HepG2 (cell line): ENCODE measurements around the gene SH3YL1. TPM values are rescaled to one million over a fixed set of nuclear protein-coding genes. Genes with fewer than 3 reads are reported as not detected.

ENCODE experiments used
- FOSL1 ChIP-seq: sonication (generic); formaldehyde crosslinking; IDR thresholded peaks from 2 replicates; pipeline ENCODE4 v1.9.0; 2021; ENCODE audit warnings: missing genetic modification reagents, borderline replicate concordance
- KLF13 ChIP-seq: sonication (generic); formaldehyde crosslinking; IDR thresholded peaks from 2 replicates; pipeline ENCODE4 v1.4.0; 2020; ENCODE audit warnings: mild to moderate bottlenecking, missing genetic modification reagents
- KLF6 ChIP-seq: IDR thresholded peaks from 2 replicates; pipeline ENCODE4 v1.8.0; 2016; ENCODE audit warnings: missing biosample characterization, missing genetic modification reagents
- PRPF4 ChIP-seq: fragments of 200-400 bp; formaldehyde crosslinking; IDR thresholded peaks from 2 replicates; pipeline ENCODE4 v1.6.1; 2016; ENCODE audit warnings: low read length, low read depth; ENCODE audit not compliant: poor library complexity, severe bottlenecking
- SMAD1 ChIP-seq: sonication (generic); formaldehyde crosslinking; IDR thresholded peaks from 2 replicates; pipeline ENCODE4 v1.4.0; 2020; ENCODE audit warnings: missing genetic modification reagents, low read depth, mild to moderate bottlenecking, borderline replicate concordance
- SRSF1 ChIP-seq: fragments of 200-400 bp; formaldehyde crosslinking; optimal IDR thresholded peaks from 2 replicates; pipeline ENCODE3; 2017; ENCODE audit warnings: mild to moderate bottlenecking, low read depth, low read length, moderate library complexity
- TBX3 ChIP-seq: fragments of 450-650 bp; IDR thresholded peaks from 2 replicates; pipeline ENCODE4 v1.6.1; 2017; ENCODE audit warnings: antibody characterized with exemption, mild to moderate bottlenecking, inconsistent platforms, borderline replicate concordance
- U2AF2 ChIP-seq: fragments of 200-400 bp; formaldehyde crosslinking; IDR thresholded peaks from 2 replicates; pipeline ENCODE4 v1.6.1; 2017; ENCODE audit warnings: low read depth, mild to moderate bottlenecking, low read length
- ZBTB3 ChIP-seq: sonication (generic); formaldehyde crosslinking; IDR thresholded peaks from 2 replicates; pipeline ENCODE4 v1.4.0; 2020; ENCODE audit warnings: low read depth, mild to moderate bottlenecking, moderate library complexity, missing genetic modification reagents, borderline replicate concordance
- ZBTB8A ChIP-seq: sonication (generic); formaldehyde crosslinking; IDR thresholded peaks from 2 replicates; pipeline ENCODE4 v1.4.0; 2020; ENCODE audit warnings: mild to moderate bottlenecking, low read depth, missing genetic modification reagents, borderline replicate concordance
- ZC3H4 ChIP-seq: sonication (generic); formaldehyde crosslinking; IDR thresholded peaks from 2 replicates; pipeline ENCODE4 v1.4.0; 2020; ENCODE audit warnings: missing genetic modification reagents, borderline replicate concordance
- ZNF460 ChIP-seq: sonication (generic); formaldehyde crosslinking; IDR thresholded peaks from 2 replicates; pipeline ENCODE4 v1.5.1; 2020; ENCODE audit warnings: missing genetic modification reagents, mild to moderate bottlenecking, borderline replicate concordance
- ZNF510 ChIP-seq: sonication (generic); formaldehyde crosslinking; IDR thresholded peaks from 2 replicates; pipeline ENCODE4 v1.4.0; 2020; ENCODE audit warnings: low read depth, mild to moderate bottlenecking, missing genetic modification reagents
- ZNF746 ChIP-seq: sonication (generic); formaldehyde crosslinking; IDR thresholded peaks from 2 replicates; pipeline ENCODE4 v1.8.0; 2022; ENCODE audit warnings: mild to moderate bottlenecking, missing genetic modification reagents
- ZNF782 ChIP-seq: sonication (generic); formaldehyde crosslinking; IDR thresholded peaks from 2 replicates; pipeline ENCODE4 v1.4.0; 2020; ENCODE audit warnings: missing genetic modification reagents, mild to moderate bottlenecking, borderline replicate concordance
- polyA plus RNA-seq, 8 experiments: library from polyadenylated mRNA; depleted of rRNA in 3 of 8; stranded (reverse) in 7 of 8; unstranded in 1 of 8; fragments of >200 nt; fragmentation: Illumina TruSeq in 4 of 8; extraction: Trizol in 4 of 8; gene quantifications; 2 replicates each; pipeline versions ENCODE4 v1.2.1 to v1.2.3, GENCODE V29; 2011 to 2016; ENCODE audit warnings: low read depth in 4 of 8, missing spikeins in 1 of 8, mixed read lengths in 1 of 8; ENCODE audit not compliant: insufficient read depth in 1 of 8
- total RNA-seq, 5 experiments: library from RNA; depleted of rRNA; stranded (reverse); fragments of >200 nt; fragmentation: Illumina TruSeq; extraction: Trizol; gene quantifications; 2 replicates each; pipeline ENCODE4 v1.2.3, GENCODE V29; 2016; ENCODE audit warnings: low read depth in 1 of 5
- TF ChIP-seq, protein P1 (sequence below): sonication (generic); formaldehyde crosslinking; IDR thresholded peaks from 2 replicates; pipeline ENCODE4 v1.4.0; 2020; ENCODE audit warnings: missing genetic modification reagents
- TF ChIP-seq, protein P2 (sequence below): sonication (generic); formaldehyde crosslinking; IDR thresholded peaks from 2 replicates; pipeline ENCODE4 v1.5.0; 2020; ENCODE audit warnings: missing genetic modification reagents
- TF ChIP-seq, protein P3 (sequence below): sonication (generic); formaldehyde crosslinking; IDR thresholded peaks from 2 replicates; pipeline ENCODE4 v1.5.1; 2020; ENCODE audit warnings: missing genetic modification reagents, mild to moderate bottlenecking, borderline replicate concordance

Gene SH3YL1
- total and polyA plus RNA-seq, 2 of the 13 experiments (the other 11 are each of a cell fraction or from before 2014, with no cell fraction given), result 13.0 to 48.2 TPM

DNA sequence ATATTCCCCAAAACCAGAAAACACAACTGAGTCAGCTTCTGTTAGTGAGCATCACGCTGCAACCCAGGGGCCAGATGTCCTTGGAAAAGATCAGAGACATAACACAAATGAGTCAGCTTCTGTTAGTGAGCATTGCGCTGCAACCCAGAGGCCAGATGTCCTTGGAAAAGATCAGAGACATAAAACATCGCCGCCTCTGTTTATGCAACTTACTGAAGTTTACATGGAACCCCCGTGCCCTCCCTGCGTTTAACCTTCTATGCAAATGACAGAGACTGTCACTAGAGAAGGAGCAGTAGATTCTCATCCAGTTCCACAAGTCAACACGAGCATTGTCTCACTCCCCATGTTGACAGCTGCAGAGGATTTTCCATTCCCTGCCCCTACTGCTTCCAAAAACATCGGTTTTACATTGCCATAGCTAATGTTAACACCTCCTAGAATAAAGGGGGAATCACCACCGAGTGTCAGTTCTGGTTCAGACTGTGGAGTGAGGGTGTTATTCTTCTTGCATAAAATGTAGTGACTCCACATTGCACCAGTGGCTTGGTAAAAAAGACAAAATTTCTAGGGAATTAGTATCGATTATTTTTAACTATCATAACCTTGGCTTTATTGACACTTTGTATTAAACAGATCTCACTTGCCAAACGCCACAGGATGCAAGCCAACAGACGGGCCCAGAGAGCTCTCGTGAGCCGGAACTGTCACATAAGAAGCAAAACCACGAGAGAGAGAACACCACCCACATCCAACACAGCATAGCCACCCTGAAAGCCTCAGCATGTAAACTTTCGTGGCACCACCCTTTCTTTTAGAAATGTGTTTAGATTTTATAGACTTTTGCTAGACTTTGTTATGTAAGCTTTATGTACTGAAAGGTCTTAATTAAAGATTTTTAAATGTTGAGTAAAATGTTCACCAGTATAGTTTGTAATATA, 87.7 kb downstream of the SH3YL1 start (continued):
- no peak for TF ChIP-seq ZNF460 (CRISPR knock-in tag)
- TF ChIP-seq ZNF510, result no peak
- no peak for TF ChIP-seq KLF6
- peak; percentile 94 for TF ChIP-seq FOSL1 (CRISPR knock-in tag)
- TF ChIP-seq, protein P1, sequence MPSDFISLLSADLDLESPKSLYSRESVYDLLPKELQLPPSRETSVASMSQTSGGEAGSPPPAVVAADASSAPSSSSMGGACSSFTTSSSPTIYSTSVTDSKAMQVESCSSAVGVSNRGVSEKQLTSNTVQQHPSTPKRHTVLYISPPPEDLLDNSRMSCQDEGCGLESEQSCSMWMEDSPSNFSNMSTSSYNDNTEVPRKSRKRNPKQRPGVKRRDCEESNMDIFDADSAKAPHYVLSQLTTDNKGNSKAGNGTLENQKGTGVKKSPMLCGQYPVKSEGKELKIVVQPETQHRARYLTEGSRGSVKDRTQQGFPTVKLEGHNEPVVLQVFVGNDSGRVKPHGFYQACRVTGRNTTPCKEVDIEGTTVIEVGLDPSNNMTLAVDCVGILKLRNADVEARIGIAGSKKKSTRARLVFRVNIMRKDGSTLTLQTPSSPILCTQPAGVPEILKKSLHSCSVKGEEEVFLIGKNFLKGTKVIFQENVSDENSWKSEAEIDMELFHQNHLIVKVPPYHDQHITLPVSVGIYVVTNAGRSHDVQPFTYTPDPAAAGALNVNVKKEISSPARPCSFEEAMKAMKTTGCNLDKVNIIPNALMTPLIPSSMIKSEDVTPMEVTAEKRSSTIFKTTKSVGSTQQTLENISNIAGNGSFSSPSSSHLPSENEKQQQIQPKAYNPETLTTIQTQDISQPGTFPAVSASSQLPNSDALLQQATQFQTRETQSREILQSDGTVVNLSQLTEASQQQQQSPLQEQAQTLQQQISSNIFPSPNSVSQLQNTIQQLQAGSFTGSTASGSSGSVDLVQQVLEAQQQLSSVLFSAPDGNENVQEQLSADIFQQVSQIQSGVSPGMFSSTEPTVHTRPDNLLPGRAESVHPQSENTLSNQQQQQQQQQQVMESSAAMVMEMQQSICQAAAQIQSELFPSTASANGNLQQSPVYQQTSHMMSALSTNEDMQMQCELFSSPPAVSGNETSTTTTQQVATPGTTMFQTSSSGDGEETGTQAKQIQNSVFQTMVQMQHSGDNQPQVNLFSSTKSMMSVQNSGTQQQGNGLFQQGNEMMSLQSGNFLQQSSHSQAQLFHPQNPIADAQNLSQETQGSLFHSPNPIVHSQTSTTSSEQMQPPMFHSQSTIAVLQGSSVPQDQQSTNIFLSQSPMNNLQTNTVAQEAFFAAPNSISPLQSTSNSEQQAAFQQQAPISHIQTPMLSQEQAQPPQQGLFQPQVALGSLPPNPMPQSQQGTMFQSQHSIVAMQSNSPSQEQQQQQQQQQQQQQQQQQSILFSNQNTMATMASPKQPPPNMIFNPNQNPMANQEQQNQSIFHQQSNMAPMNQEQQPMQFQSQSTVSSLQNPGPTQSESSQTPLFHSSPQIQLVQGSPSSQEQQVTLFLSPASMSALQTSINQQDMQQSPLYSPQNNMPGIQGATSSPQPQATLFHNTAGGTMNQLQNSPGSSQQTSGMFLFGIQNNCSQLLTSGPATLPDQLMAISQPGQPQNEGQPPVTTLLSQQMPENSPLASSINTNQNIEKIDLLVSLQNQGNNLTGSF, result no peak
- 0 out of 2 replicates have a peak, but pooled peaks have one; percentile 26 for TF ChIP-seq ZBTB3 (CRISPR knock-in tag)
- no peak for TF ChIP-seq PRPF4
- no peak for TF ChIP-seq SMAD1 (CRISPR knock-in tag)
- TF ChIP-seq, protein P2, sequence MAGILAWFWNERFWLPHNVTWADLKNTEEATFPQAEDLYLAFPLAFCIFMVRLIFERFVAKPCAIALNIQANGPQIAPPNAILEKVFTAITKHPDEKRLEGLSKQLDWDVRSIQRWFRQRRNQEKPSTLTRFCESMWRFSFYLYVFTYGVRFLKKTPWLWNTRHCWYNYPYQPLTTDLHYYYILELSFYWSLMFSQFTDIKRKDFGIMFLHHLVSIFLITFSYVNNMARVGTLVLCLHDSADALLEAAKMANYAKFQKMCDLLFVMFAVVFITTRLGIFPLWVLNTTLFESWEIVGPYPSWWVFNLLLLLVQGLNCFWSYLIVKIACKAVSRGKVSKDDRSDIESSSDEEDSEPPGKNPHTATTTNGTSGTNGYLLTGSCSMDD, result no peak
- no peak for TF ChIP-seq U2AF2
- TF ChIP-seq ZBTB8A (CRISPR knock-in tag), result no peak
- peak; percentile 77 for TF ChIP-seq ZNF746 (CRISPR knock-in tag)
- TF ChIP-seq SRSF1, result no peak
- TF ChIP-seq ZC3H4, result no peak
- TF ChIP-seq, protein P3, sequence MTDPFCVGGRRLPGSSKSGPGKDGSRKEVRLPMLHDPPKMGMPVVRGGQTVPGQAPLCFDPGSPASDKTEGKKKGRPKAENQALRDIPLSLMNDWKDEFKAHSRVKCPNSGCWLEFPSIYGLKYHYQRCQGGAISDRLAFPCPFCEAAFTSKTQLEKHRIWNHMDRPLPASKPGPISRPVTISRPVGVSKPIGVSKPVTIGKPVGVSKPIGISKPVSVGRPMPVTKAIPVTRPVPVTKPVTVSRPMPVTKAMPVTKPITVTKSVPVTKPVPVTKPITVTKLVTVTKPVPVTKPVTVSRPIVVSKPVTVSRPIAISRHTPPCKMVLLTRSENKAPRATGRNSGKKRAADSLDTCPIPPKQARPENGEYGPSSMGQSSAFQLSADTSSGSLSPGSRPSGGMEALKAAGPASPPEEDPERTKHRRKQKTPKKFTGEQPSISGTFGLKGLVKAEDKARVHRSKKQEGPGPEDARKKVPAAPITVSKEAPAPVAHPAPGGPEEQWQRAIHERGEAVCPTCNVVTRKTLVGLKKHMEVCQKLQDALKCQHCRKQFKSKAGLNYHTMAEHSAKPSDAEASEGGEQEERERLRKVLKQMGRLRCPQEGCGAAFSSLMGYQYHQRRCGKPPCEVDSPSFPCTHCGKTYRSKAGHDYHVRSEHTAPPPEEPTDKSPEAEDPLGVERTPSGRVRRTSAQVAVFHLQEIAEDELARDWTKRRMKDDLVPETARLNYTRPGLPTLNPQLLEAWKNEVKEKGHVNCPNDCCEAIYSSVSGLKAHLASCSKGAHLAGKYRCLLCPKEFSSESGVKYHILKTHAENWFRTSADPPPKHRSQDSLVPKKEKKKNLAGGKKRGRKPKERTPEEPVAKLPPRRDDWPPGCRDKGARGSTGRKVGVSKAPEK, result no peak; the same call in 1 of the 2 replicates
- TF ChIP-seq ZNF782 (CRISPR knock-in tag), result 0 out of 2 replicates have a peak, but pooled peaks have one; percentile 34
- no peak for TF ChIP-seq KLF13 (CRISPR knock-in tag)
- TF ChIP-seq TBX3, result peak; percentile 63
